Neural cell (in vitro differentiated cells): ENCODE data around the gene KCNJ5. TPM values are rescaled to one million over a fixed set of nuclear protein-coding genes. Genes with fewer than 3 reads are reported as not detected.

ENCODE experiments used
- H2AFZ ChIP-seq: fragments of 200-600, 300-800 bp; sonication (generic), shearing (Covaris generic); 2 replicates; pipeline ENCODE4 v1.6.0; 2014; ENCODE audit warnings: low read depth, mild to moderate bottlenecking, antibody characterized with exemption, low read length, moderate library complexity
- H3F3A ChIP-seq: fragments of 200-600 bp; shearing (Covaris generic); 2 replicates; pipeline ENCODE4 v1.6.1; 2016; ENCODE audit warnings: mild to moderate bottlenecking, moderate library complexity, mixed read lengths, antibody characterized with exemption, low read length; ENCODE audit not compliant: insufficient read depth, poor library complexity, severe bottlenecking
- H3K27ac ChIP-seq: fragments of 200-600, 300-800 bp; sonication (generic), shearing (Covaris generic); 2 replicates; pipeline ENCODE4 v1.5.1; 2014; ENCODE audit warnings: mild to moderate bottlenecking, low read length, moderate library complexity
- H3K27me3 ChIP-seq: fragments of 300-800, 200-600 bp; sonication (generic), shearing (Covaris generic); 2 replicates; pipeline ENCODE4 v1.6.0; 2014; ENCODE audit warnings: mild to moderate bottlenecking, low read depth, low read length, moderate library complexity; ENCODE audit not compliant: insufficient read depth
- H3K36me3 ChIP-seq: fragments of 300-800, 200-600 bp; sonication (generic), shearing (Covaris generic); 2 replicates; pipeline ENCODE4 v1.5.1; 2014; ENCODE audit warnings: mild to moderate bottlenecking, antibody characterized with exemption, low read length, moderate library complexity; ENCODE audit not compliant: insufficient read depth
- H3K4me2 ChIP-seq: fragments of 300-800, 200-600 bp; sonication (generic), shearing (Covaris generic); 2 replicates; pipeline ENCODE4 v1.6.0; 2014; ENCODE audit warnings: mild to moderate bottlenecking, low read length
- H3K4me3 ChIP-seq: fragments of 300-800, 200-600 bp; sonication (generic), shearing (Covaris generic); 2 replicates; pipeline ENCODE4 v1.5.1; 2014; ENCODE audit warnings: mild to moderate bottlenecking, low read length, moderate library complexity
- H3K79me2 ChIP-seq: fragments of 200-600 bp; shearing (Covaris generic); replicated peaks from 2 replicates; pipeline ENCODE4 v1.6.0; 2014; ENCODE audit warnings: mild to moderate bottlenecking, low read length, moderate library complexity; ENCODE audit not compliant: insufficient read depth
- H3K9ac ChIP-seq: fragments of 300-800, 200-600 bp; sonication (generic), shearing (Covaris generic); 2 replicates; pipeline ENCODE4 v1.6.1; 2016; ENCODE audit warnings: mild to moderate bottlenecking, low read length, mixed read lengths
- H3K9me2 ChIP-seq: fragments of 200-600 bp; shearing (Covaris generic); 2 replicates; pipeline ENCODE4 v1.6.1; 2016; ENCODE audit warnings: mild to moderate bottlenecking, low read length, mixed read lengths; ENCODE audit not compliant: insufficient read depth
- H3K9me3 ChIP-seq: fragments of 200-600, 300-800 bp; sonication (generic), shearing (Covaris generic); 2 replicates; pipeline ENCODE4 v1.6.1; 2016; ENCODE audit warnings: mild to moderate bottlenecking, mixed run types, low read length, moderate library complexity, mixed read lengths
- H4K20me1 ChIP-seq: fragments of 200-600 bp; shearing (Covaris generic); 2 replicates; pipeline ENCODE4 v1.6.1; 2016; ENCODE audit warnings: mild to moderate bottlenecking, mixed run types; ENCODE audit not compliant: insufficient read depth
- EP300 ChIP-seq: fragments of 450-650 bp; conservative IDR thresholded peaks from 2 replicates; pipeline ENCODE4 v1.6.1; 2014; ENCODE audit warnings: antibody characterized with exemption, mild to moderate bottlenecking, moderate library complexity; ENCODE audit not compliant: poor library complexity, severe bottlenecking
- EZH2 ChIP-seq: fragments of 200-600, 300-800 bp; shearing (Covaris generic), sonication (generic); IDR thresholded peaks from 2 replicates; pipeline ENCODE4 v1.6.1; 2014; ENCODE audit warnings: antibody characterized with exemption, low read length, borderline replicate concordance, mild to moderate bottlenecking; ENCODE audit not compliant: insufficient read depth, poor library complexity, severe bottlenecking
- MXI1 ChIP-seq: fragments of 450-650 bp; conservative IDR thresholded peaks from 2 replicates; pipeline ENCODE4 v1.6.1; 2014; ENCODE audit warnings: antibody characterized with exemption, mild to moderate bottlenecking; ENCODE audit not compliant: poor library complexity, severe bottlenecking
- POLR2AphosphoS5 ChIP-seq: IDR thresholded peaks from 2 replicates; pipeline ENCODE4 v1.6.1; 2012
- RAD21 ChIP-seq: fragments of 450-650 bp; conservative IDR thresholded peaks from 2 replicates; pipeline ENCODE4 v1.6.1; 2014; ENCODE audit warnings: antibody characterized with exemption, mild to moderate bottlenecking, moderate library complexity
- SMC3 ChIP-seq: fragments of 450-650 bp; conservative IDR thresholded peaks from 2 replicates; pipeline ENCODE4 v1.6.1; 2014; ENCODE audit warnings: antibody characterized with exemption, mild to moderate bottlenecking, moderate library complexity; ENCODE audit not compliant: poor library complexity
- TAF1 ChIP-seq: IDR thresholded peaks from 2 replicates; pipeline ENCODE4 v1.6.1; 2012; ENCODE audit warnings: low read depth
- polyA plus RNA-seq: library from polyadenylated mRNA; depleted of rRNA; stranded (reverse); fragments of >200 nt; gene quantifications from 2 replicates; pipeline ENCODE4 v1.2.3, GENCODE V29; 2014
- TF ChIP-seq, protein P1 (sequence below): fragments of 450-650 bp; IDR thresholded peaks from 2 replicates; pipeline ENCODE4 v1.5.1; 2014; ENCODE audit warnings: antibody characterized with exemption, mild to moderate bottlenecking, moderate library complexity; ENCODE audit not compliant: poor library complexity, severe bottlenecking
- TF ChIP-seq, protein P2 (sequence below): IDR thresholded peaks from 2 replicates; pipeline ENCODE4 v1.6.1; 2012; ENCODE audit warnings: borderline replicate concordance

KCNJ5 gene
- polyA plus RNA-seq, 1 donor from 2014 or later, result 1.1 TPM

DNA sequence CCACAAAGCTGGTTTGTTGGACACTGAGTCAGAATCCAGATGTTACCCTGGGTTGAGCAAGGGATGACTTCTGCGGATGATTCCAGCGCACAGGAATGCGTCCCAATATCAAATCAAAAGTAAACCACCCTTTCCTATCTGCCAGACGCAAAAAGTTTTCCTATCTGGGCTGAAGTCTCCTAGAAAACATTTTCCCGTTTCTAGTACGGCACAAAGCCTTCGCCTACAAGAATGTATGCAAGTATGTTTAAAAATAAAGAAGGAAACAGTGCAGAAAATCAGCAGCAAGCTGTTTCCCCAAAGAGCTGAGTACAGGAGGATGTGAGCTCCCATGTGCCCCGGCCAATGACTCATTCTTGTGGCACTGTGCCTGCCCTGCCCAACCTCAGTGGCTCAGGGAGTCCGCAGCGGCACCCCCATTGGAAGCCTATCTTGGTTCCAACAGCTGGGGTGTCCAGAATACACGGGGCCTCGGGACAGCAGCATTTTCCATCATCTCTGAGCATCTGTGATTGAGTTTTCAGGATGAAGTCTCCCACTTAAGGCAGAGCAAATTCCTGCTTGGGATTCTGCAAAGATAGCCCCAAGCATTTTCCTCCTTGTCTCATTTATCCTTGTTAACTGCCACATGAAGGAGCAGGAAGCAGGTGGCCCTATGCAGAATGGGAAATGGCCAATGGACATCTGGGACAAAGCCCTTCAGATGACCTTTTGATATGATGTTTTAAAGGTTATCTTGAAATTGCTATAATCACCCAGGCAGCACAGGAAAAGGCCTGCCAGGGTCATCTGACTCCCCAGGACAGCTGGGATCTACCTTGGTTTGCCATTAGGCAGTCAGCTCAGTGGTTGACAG is 17.5 kb downstream of the KCNJ5 start:
- Histone ChIP-seq H3K79me2 (no peaks in the 10 kb centered on the region), H3K4me3 (no peak overlapping the region), H3K27ac (no peak overlapping the region), H3K9ac (no peak overlapping the region), H3K4me2 (no peak overlapping the region), H4K20me1 (no peaks in the 10 kb centered on the region), H3K9me2 (no peaks in the 10 kb centered on the region), H3K27me3 (peaks cover 39% of the 10 kb centered on the region), H2AFZ (no peak overlapping the region), H3K36me3 (no peaks in the 10 kb centered on the region), H3F3A (no peaks in the 10 kb centered on the region), H3K9me3 (no peaks in the 10 kb centered on the region)
- no peak for TF ChIP-seq EP300
- TF ChIP-seq POLR2AphosphoS5, result no peak
- no peak for TF ChIP-seq SMC3
- TF ChIP-seq, protein P1, sequence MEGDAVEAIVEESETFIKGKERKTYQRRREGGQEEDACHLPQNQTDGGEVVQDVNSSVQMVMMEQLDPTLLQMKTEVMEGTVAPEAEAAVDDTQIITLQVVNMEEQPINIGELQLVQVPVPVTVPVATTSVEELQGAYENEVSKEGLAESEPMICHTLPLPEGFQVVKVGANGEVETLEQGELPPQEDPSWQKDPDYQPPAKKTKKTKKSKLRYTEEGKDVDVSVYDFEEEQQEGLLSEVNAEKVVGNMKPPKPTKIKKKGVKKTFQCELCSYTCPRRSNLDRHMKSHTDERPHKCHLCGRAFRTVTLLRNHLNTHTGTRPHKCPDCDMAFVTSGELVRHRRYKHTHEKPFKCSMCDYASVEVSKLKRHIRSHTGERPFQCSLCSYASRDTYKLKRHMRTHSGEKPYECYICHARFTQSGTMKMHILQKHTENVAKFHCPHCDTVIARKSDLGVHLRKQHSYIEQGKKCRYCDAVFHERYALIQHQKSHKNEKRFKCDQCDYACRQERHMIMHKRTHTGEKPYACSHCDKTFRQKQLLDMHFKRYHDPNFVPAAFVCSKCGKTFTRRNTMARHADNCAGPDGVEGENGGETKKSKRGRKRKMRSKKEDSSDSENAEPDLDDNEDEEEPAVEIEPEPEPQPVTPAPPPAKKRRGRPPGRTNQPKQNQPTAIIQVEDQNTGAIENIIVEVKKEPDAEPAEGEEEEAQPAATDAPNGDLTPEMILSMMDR, result no peak
- TF ChIP-seq, protein P2, sequence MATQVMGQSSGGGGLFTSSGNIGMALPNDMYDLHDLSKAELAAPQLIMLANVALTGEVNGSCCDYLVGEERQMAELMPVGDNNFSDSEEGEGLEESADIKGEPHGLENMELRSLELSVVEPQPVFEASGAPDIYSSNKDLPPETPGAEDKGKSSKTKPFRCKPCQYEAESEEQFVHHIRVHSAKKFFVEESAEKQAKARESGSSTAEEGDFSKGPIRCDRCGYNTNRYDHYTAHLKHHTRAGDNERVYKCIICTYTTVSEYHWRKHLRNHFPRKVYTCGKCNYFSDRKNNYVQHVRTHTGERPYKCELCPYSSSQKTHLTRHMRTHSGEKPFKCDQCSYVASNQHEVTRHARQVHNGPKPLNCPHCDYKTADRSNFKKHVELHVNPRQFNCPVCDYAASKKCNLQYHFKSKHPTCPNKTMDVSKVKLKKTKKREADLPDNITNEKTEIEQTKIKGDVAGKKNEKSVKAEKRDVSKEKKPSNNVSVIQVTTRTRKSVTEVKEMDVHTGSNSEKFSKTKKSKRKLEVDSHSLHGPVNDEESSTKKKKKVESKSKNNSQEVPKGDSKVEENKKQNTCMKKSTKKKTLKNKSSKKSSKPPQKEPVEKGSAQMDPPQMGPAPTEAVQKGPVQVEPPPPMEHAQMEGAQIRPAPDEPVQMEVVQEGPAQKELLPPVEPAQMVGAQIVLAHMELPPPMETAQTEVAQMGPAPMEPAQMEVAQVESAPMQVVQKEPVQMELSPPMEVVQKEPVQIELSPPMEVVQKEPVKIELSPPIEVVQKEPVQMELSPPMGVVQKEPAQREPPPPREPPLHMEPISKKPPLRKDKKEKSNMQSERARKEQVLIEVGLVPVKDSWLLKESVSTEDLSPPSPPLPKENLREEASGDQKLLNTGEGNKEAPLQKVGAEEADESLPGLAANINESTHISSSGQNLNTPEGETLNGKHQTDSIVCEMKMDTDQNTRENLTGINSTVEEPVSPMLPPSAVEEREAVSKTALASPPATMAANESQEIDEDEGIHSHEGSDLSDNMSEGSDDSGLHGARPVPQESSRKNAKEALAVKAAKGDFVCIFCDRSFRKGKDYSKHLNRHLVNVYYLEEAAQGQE, result no peak
- no peak for TF ChIP-seq MXI1
- no peak for TF ChIP-seq EZH2
- TF ChIP-seq RAD21, result no peak
- no peak for TF ChIP-seq TAF1

DNA sequence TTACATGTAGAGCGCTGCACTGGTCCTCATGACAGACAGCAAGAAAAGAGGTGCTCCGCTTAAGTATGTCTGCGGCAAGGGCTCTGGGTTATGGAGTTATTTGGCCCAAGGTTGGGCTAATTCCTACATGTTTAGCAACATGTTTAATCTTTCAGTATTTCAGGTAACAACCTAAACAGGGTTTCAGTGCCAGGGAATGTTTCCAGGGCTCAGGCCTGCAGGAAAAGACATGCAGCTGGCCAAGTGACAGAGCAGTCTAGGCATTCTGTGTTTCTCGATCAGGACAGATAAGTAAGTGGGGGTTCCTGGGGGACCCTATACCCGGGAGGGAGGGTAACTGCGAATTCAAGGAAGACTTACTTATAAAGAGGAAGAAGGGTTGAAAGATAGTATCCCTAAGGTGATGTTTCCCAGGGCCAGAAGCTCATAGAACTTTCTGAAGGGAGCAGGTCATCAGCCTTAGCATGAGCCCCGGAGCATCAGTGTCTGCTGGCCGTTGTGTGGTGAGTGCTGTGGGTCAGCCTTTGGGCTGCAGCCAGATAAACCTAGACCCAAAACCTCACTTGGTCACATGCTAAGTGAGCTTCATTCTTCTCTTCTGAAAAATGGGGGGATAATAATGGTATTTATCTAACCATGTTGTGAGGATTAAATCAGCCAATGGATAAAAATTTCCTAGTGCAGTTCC is 18.4 kb downstream of the KCNJ5 start:
- Histone ChIP-seq H3F3A (no peaks in the 10 kb centered on the region), H3K4me2 (no peak overlapping the region), H2AFZ (no peak overlapping the region), H3K36me3 (no peaks in the 10 kb centered on the region), H3K9ac (no peak overlapping the region), H3K79me2 (no peaks in the 10 kb centered on the region), H3K9me2 (no peaks in the 10 kb centered on the region), H3K9me3 (no peaks in the 10 kb centered on the region), H3K27me3 (peaks cover 29% of the 10 kb centered on the region), H3K4me3 (no peak overlapping the region), H4K20me1 (no peaks in the 10 kb centered on the region), H3K27ac (no peak overlapping the region)
- TF ChIP-seq, protein P2, result no peak
